SJCRH30 (cell line): ENCODE results near the gene KIF13A. TPM values are rescaled to one million over a fixed set of nuclear protein-coding genes. Genes with fewer than 3 reads are reported as not detected.
"Not testable (repeated sequence)": the region's sequence is repeated elsewhere in the genome, so short reads cannot be mapped to it uniquely, and the experiment has no call there.

Experiments used
- DNase-seq, 2 experiments: peaks; one replicate each; pipeline ENCODE4 v3.0.0-alpha.2; 2015 to 2020
- H3K27ac ChIP-seq: fragments of 250-450 bp; sonication (Bioruptor Pico); 2 replicates; pipeline ENCODE4 v1.5.1; 2020; ENCODE audit warnings: mild to moderate bottlenecking, moderate library complexity
- H3K27me3 ChIP-seq: fragments of 250-450 bp; sonication (Bioruptor Pico); 2 replicates; pipeline ENCODE4 v1.5.1; 2020; ENCODE audit warnings: mild to moderate bottlenecking, moderate library complexity
- H3K36me3 ChIP-seq: fragments of 250-450 bp; sonication (Bioruptor Pico); 2 replicates; pipeline ENCODE4 v1.5.1; 2020; ENCODE audit warnings: mild to moderate bottlenecking, moderate library complexity
- H3K4me1 ChIP-seq: fragments of 250-450 bp; sonication (Bioruptor Pico); 2 replicates; pipeline ENCODE4 v1.5.1; 2020; ENCODE audit warnings: mild to moderate bottlenecking, moderate library complexity
- H3K4me3 ChIP-seq: fragments of 250-450 bp; sonication (Bioruptor Pico); 2 replicates; pipeline ENCODE4 v1.5.1; 2020; ENCODE audit warnings: mild to moderate bottlenecking, moderate library complexity
- H3K9me3 ChIP-seq: fragments of 250-450 bp; sonication (Bioruptor Pico); replicated peaks from 2 replicates; pipeline ENCODE4 v1.5.1; 2020; ENCODE audit warnings: mild to moderate bottlenecking, moderate library complexity
- total RNA-seq: library from RNA; depleted of rRNA; stranded (reverse); fragments of >200 nt; shearing (Covaris generic); gene quantifications from 2 replicates; pipeline ENCODE4 v1.2.3, GENCODE V29; 2014

The KIF13A gene
- total RNA-seq, 1 experiment from 2014 or later: 13.3 TPM

DNA sequence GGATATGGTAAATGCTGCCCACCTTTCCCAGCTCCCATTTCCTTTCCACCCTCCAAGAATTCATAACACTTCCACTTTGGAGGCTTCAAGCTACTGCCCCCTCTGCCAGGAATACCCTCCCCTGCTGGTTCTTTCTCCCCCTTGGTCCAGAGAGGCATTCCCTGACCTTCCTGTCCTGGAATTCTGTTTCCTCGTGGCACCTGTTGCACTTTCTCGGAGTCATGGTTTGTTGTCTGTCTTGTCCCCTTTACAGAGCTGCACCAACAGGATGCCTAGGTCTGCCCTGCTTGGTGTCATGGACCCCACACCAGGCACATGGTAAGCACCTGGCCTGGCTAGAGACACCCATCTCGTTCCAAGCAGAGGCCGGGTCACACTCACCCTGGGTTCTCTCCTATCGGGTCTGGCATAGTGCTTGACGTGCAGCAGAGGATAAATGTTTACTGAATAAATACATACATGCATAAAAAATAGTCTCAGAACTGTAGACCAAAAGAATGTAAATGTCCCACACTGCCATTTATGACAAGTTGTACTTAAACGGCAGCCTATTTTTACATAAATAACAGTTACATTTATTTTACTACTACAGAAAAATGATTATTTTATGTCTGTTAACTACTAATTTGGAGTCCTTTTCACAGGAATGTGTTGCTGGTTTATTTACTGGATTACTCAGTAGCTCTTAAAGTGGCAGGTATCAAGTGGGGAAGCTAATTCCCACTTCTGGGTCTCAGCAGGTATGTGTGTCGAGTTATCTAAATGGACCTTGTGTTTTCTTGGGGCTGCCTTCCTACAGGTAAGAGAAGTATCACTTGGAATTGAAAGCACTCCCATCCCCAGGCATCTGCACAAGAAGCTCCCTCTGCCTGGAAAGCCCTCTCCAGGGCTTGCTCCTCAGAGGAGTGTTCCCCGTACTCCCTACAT, 69.3 kb downstream of the KIF13A start:
- no peaks in the 10 kb centered on the region for H3K36me3 ChIP-seq
- H3K27ac ChIP-seq: no peak overlapping the region
- no peaks in the 10 kb centered on the region for H3K4me1 ChIP-seq
- no peaks in the 10 kb centered on the region for H3K9me3 ChIP-seq
- H3K4me3 ChIP-seq: no peak overlapping the region
- peak in 1 of 2 experiments; percentile 3 for DNase-seq
- no peaks in the 10 kb centered on the region for H3K27me3 ChIP-seq

DNA sequence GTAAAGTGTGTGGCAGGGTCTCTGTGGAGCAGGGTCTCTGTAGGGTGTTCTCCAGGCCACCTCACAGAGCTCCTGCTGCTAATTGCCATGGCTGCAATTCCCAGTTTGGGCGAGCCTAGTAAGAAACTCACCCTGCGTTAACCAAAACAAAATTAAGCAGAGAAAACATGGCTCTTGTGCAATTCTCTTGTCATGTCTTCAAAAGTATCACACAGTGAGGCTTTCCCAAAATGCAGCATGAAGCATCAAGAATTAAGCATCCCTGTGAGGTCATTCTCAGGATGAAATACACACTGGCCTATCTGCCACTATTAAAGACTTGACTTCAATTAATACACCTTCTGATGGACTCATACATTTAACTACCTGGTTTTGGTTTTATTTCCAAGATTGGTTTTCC, 72.8 kb downstream of the KIF13A start:
- no peak overlapping the region for H3K27ac ChIP-seq
- H3K36me3 ChIP-seq: no peaks in the 10 kb centered on the region
- no peaks in the 10 kb centered on the region for H3K9me3 ChIP-seq
- DNase-seq: no peak
- no peak overlapping the region for H3K4me3 ChIP-seq
- no peaks in the 10 kb centered on the region for H3K27me3 ChIP-seq
- H3K4me1 ChIP-seq: no peaks in the 10 kb centered on the region

DNA sequence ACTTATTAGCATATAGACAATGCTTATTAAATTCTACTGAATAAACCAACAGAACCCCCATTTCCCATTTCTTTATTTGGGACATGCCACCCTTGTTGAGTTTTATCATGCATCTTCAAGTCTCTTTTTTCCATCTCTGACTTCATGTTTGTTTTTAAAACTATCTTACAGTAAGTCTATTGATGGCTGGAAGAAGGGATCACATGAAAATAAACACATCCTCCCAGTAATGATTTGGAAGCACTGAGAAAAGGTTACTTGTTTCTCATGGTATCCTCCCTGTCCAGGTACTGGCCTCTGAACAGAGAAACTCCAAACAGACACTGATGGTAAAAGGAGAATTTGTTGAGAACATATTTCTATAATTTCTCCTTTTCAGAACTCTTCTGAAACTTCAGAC, 74.9 kb downstream of the KIF13A start:
- H3K27me3 ChIP-seq: no peaks in the 10 kb centered on the region
- H3K36me3 ChIP-seq: no peaks in the 10 kb centered on the region
- no peak overlapping the region for H3K4me3 ChIP-seq
- H3K27ac ChIP-seq: no peak overlapping the region
- DNase-seq: no peak
- H3K9me3 ChIP-seq: no peaks in the 10 kb centered on the region
- no peaks in the 10 kb centered on the region for H3K4me1 ChIP-seq

DNA sequence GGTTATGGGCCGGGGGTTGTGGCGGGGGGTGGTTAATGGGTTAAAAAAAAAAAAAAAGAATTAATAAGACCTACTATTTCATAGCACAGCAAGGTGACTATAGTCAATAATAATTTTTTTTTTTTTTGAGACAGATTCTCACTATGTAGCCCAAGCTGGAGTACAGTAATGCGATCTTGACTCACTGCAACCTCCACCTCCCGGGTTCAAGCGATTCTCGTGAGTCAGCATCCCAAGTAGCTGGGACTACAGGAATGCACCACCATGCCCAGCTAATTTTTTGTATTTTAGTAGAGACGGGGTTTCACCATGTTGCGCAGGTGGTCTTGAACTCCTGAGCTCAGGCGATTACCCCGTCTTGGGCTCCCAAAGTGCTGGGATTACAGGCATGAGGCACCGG, 75.8 kb downstream of the KIF13A start:
- H3K27me3 ChIP-seq, DNase-seq, H3K4me1 ChIP-seq, H3K4me3 ChIP-seq, H3K36me3 ChIP-seq, H3K9me3 ChIP-seq, H3K27ac ChIP-seq: not testable (repeated sequence)

DNA sequence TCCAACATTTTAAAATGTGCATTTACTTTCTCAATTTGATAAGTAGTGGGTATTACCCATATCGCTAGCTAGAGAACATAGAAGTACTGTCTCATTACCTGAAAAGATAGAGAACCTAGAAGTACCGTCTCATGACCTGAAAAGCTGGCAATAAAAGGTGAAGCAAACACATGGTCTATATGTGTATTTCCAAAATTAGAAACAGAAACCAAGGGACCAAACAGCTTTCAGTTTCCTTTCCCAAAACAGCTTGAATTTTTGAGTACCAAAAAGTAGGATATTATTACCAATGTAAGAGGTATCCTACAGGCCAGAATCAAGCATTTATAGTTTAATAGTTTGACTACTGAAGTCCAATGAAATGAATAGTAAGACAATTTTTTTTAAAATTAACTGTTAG, 77.2 kb downstream of the KIF13A start:
- Histone ChIP-seq H3K36me3 (no peaks in the 10 kb centered on the region), H3K4me1 (no peaks in the 10 kb centered on the region), H3K4me3 (no peak overlapping the region), H3K9me3 (no peaks in the 10 kb centered on the region), H3K27ac (no peak overlapping the region), H3K27me3 (no peaks in the 10 kb centered on the region)
- DNase-seq: no peak

DNA sequence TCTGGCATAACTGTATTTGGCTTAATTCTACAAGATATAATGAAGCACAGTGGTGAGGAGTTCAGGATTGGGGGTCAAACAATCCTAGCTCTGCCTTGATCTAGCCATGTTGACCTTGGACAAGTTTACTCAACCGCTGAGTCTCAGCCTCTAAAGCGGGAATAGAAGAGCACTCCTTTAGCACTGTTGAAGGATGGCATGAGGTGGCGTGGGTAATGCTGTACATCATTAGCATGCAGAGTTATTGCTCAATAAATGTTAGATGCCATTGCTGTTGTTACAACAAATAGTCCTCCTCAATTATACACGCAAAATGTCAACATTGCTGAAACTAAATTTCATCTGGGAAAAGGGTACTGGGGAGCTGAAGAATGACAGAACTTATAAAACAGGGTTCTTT, 78.6 kb downstream of the KIF13A start:
- Histone ChIP-seq H3K9me3 (no peaks in the 10 kb centered on the region), H3K36me3 (no peaks in the 10 kb centered on the region), H3K27ac (no peak overlapping the region), H3K27me3 (no peaks in the 10 kb centered on the region), H3K4me1 (no peaks in the 10 kb centered on the region), H3K4me3 (no peak overlapping the region)
- no peak for DNase-seq

DNA sequence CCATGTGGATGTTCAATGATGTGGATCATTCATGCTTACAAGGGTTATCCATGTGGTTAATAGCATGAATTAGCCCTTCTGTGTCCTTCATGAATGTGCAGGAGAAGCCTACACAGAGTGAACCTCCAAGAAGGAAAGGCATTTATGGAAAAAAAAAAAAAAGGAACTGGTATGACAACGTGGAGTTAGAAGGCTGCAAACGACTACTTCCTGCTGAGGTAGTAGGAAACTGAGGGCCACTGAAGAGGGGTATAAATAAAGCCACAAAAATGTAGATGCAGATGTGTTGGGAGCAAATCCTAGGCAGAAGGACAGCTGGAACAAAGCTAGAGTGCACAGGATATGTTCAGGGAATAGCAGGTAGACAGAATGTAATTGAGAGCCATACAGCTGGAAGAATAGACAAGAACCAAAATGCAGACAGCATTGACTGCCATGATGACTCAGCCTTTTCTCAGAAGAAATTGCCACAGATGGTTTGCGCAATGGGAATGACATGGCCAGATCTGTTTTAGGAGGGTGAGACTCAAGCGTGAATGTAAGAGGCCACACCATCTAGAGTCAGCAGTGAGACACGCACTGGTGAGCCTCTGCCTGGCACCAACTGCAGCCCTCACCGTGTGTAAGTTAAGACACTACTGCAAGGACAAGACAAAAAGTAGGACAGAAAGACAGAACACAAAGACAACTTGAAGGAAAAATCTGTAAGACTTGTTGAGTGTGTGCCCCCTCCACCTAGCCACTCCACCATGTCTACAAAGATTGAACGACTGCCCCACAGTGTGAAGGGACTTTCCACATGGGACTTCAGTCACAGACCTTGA, 79.8 kb downstream of the KIF13A start:
- H3K4me3 ChIP-seq: no peak overlapping the region
- H3K27ac ChIP-seq: no peak overlapping the region
- H3K4me1 ChIP-seq: no peaks in the 10 kb centered on the region
- no peaks in the 10 kb centered on the region for H3K36me3 ChIP-seq
- H3K9me3 ChIP-seq: no peaks in the 10 kb centered on the region
- DNase-seq: no peak
- H3K27me3 ChIP-seq: no peaks in the 10 kb centered on the region

DNA sequence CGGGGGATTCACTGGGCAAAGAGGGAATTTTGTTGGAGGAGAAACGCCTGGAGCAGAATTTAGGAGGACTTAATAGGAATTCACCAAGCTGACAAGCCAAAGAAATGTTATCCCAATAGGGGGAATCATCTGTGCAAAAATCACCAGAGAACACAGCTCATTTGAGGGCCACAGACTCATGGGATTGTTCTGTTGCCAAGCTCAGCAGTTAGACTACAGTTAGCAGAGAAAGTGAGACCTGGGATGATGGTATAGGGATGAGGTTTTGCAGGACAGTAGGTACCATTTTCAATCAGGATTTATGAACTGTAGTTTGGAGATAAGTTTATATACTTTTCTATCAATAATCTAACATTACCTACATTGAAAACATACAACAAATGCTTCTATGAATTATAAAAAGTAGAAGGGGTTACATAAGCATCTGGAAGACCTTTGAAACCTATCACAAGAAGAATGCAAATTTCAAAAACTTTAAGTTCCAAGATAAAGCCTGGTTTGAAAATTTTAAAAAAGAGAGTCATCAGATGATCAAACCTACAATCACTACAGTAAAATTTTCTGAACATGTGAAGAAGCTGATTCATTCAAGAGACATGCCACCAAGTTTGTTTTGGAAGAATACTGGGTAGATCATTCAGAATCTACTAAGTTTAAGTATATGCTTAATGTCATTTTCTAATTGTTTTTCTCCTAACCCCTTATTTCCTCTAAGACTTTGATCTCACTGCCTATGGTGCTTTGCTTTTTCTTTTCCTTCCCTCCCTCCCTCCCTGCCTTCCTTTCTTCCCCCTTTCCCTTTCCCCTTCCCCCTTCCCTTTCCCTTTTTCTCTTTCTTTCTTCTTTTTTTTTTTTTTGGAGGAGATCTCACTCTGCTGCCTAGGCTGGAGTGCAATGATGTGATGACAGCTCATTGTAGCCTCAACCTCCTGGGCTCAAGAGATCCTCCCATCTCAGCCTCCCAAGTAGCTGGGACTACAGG, 81.5 kb downstream of the KIF13A start:
- no peaks in the 10 kb centered on the region for H3K9me3 ChIP-seq
- H3K36me3 ChIP-seq: no peaks in the 10 kb centered on the region
- no peak overlapping the region for H3K27ac ChIP-seq
- no peaks in the 10 kb centered on the region for H3K4me1 ChIP-seq
- no peak overlapping the region for H3K4me3 ChIP-seq
- no peaks in the 10 kb centered on the region for H3K27me3 ChIP-seq
- no peak for DNase-seq

DNA sequence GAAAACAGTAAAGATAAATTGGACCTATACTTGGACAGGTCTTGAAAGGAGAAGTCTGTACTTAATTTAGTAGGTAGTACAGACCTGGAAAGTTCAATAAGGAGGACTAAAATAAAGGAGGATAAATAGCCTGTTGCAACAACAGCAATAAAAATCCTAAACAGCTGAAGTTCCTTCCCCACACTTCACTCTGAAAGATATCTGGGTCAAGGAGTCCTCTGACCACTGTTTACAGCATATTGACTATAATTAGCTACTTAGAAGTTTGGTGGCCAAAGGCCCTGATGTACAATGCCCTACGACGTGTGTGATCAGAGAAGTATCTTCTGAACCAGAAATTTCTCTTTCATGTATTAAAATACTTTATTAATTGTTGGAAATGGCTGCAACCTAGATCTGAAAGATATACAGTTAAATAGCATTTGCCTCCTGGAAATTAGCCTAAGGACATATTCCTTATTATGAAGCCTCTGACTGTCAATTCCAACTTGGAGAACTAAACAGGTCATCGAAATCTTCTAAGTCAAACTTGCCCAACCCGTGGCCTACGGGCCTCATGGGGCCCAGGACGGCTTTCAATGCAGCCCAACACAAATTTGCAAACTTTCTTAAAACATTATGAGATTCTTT, 82.8 kb downstream of the KIF13A start:
- Histone ChIP-seq H3K9me3 (no peaks in the 10 kb centered on the region), H3K27me3 (no peaks in the 10 kb centered on the region), H3K4me1 (no peaks in the 10 kb centered on the region), H3K4me3 (no peak overlapping the region), H3K27ac (no peak overlapping the region), H3K36me3 (no peaks in the 10 kb centered on the region)
- DNase-seq: no peak

DNA sequence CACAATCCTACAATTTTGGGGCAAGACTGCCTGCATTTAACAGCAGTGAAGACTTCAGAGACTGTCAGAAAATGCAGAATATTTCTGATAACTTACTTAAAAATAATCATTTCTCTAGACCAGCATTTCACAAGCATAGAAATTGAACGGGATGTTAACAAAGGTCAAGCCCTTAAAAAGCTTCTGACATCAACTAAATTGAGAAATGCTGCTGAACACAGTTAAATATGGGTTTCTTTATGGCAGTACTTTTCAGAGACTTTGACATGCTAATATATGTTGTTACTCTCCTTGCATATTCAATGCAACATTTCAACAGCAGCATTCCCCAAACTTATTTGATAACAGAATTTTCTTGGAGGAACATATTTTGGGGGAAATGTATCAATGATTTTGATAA, 84.5 kb downstream of the KIF13A start:
- no peaks in the 10 kb centered on the region for H3K4me1 ChIP-seq
- no peaks in the 10 kb centered on the region for H3K9me3 ChIP-seq
- H3K27ac ChIP-seq: no peak overlapping the region
- DNase-seq: no peak
- H3K4me3 ChIP-seq: no peak overlapping the region
- no peaks in the 10 kb centered on the region for H3K36me3 ChIP-seq
- no peaks in the 10 kb centered on the region for H3K27me3 ChIP-seq

DNA sequence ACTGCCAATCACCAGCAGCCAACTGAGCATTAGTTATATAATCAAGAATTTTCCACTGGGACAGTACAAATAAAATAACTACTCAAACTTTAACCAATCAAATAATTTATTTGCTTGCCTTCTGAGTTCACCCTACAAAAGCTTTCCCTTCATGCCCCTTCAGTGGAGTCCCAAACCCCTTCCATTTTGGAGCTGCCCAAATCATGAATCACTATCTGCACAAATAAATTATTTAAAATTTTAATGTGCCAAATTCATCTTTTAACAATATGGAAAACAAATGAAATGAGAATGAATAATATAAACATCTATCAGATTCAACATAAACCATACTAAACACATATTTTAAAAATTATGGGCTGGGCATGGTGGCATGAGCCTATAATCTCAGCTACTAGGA, 85.9 kb downstream of the KIF13A start:
- Histone ChIP-seq H3K4me3 (no peak overlapping the region), H3K4me1 (no peaks in the 10 kb centered on the region), H3K36me3 (no peaks in the 10 kb centered on the region), H3K9me3 (no peaks in the 10 kb centered on the region), H3K27ac (no peak overlapping the region), H3K27me3 (no peaks in the 10 kb centered on the region)
- DNase-seq: no peak

DNA sequence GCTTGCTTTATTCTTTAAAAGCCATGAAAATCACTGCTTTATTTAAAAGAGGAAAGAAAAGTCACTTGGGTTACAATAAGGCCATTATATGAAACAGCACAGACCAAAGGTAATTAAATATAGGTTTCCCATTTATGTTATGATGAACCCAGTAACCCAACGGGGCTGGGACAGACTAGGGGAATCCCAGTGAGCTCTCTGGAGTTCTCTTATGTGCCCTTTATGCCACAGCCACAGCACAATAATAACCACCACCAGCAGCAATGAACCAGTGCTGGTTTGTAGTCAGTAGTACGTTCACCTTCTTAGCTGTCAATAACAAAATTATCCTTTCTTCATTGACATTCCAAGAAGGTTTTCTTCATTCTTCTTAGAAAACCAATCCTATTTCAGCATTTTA, 87.4 kb downstream of the KIF13A start:
- Histone ChIP-seq H3K4me3 (no peak overlapping the region), H3K27me3 (no peaks in the 10 kb centered on the region), H3K9me3 (peaks cover 4% of the 10 kb centered on the region), H3K36me3 (0 out of 2 replicates have a peak, but pooled peaks cover under 1% of the 10 kb centered on the region), H3K27ac (no peak overlapping the region), H3K4me1 (no peaks in the 10 kb centered on the region)
- DNase-seq: no peak

DNA sequence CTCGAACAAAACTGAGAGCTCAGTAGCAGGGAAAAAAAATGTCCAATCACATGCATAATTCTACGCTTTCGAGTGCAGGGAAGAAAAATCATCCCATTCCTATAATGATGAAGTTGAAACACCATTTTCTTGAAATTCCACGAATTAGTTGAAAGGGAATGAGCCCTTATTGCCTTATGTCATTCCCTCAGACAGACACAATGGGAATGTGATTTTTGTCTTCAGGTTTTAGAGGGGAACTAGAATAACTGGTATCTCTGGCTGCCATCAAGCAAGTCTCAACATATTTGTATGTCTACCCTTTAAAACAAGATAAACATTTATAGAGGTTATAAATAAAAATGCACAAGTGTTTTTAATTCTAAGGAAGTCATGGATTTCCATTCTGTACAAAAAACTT, 87.9 kb downstream of the KIF13A start:
- no peak for DNase-seq
- H3K36me3 ChIP-seq: 0 out of 2 replicates have a peak, but pooled peaks cover 4% of the 10 kb centered on the region
- no peaks in the 10 kb centered on the region for H3K27me3 ChIP-seq
- no peak overlapping the region for H3K4me3 ChIP-seq
- peaks cover 9% of the 10 kb centered on the region for H3K9me3 ChIP-seq
- no peak overlapping the region for H3K27ac ChIP-seq
- no peaks in the 10 kb centered on the region for H3K4me1 ChIP-seq

DNA sequence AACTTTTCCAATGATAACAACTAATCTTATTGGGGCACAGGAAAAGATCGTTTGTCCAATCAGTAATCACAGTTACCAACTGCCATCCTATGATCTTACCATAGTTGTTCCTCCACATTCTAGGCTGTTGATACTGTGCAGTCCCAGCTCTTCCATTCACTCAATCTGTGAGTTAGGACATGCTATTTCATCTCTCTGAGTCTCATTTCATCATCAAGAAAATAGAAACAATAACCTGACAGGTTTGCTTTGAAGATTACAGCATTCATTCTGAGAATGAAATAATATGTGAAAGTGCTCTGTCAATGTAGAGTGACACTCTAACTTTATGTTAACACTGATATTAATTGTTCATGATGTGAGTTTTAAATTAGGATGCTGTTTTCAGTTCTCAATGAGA, 89.8 kb downstream of the KIF13A start:
- DNase-seq: no peak
- Histone ChIP-seq H3K27me3 (no peaks in the 10 kb centered on the region), H3K4me3 (no peak overlapping the region), H3K27ac (no peak overlapping the region), H3K4me1 (no peaks in the 10 kb centered on the region), H3K36me3 (0 out of 2 replicates have a peak, but pooled peaks cover 4% of the 10 kb centered on the region), H3K9me3 (peaks cover 10% of the 10 kb centered on the region)
